HCT116 (cell line): Measurements from ENCODE around the gene CPED1. TPM values are rescaled to one million over a fixed set of nuclear protein-coding genes. Genes with fewer than 3 reads are reported as not detected.

ENCODE experiments used
- ATAC-seq: fragments of 200-7000 bp; cut with Tn5 transposase; 2 replicates; pipeline ENCODE4 v1.9.1; 2020; ENCODE audit warnings: mild to moderate bottlenecking, moderate library complexity
- BruUV-seq: library from RNA; stranded (reverse); fragments of 400-500 nt; replicated peaks from 2 replicates; lab custom pipeline; 2021; lab: Mats Ljungman, UMichigan
- CTCF ChIA-PET: fragments of 300-600 bp; sonication (Branson Sonifier 250); formaldehyde crosslinking; loops from one replicate; lab custom pipeline; 2021; ENCODE audit warnings: antibody characterized with exemption; lab: Charles Lee
- POLR2A ChIA-PET: fragments of 300-600, 350-600 bp; sonication (Branson Sonifier 250); formaldehyde crosslinking; loops from one replicate; lab custom pipeline; 2021; ENCODE audit warnings: antibody characterized with exemption; lab: Charles Lee
- RAD21 ChIA-PET, 2 experiments: fragments of 300-600 bp; sonication (Branson Sonifier 250); formaldehyde crosslinking; loops; one replicate each; lab custom pipeline; 2023; ENCODE audit warnings: low total read pairs in 2 of 2; ENCODE audit not compliant: uncharacterized antibody in 2 of 2, unreplicated experiment in 2 of 2, low non-redundant PET in 1 of 2; lab: Charles Lee
- DNase-seq: peaks from one replicate; pipeline ENCODE4 v3.0.0-alpha.2; 2010; ENCODE audit warnings: low read depth, low spot score
- H2AFZ ChIP-seq: fragments of 200-600 bp; shearing (Covaris generic), sonication (generic); 2 replicates; pipeline ENCODE4 v1.6.1; 2017; ENCODE audit warnings: low read depth, mixed run types, mixed read lengths, antibody characterized with exemption, low read length; ENCODE audit not compliant: poor library complexity, severe bottlenecking
- H3K27ac ChIP-seq: 2 replicates; pipeline ENCODE4 v1.5.1; 2012; ENCODE audit warnings: low read depth, low read length
- H3K27me3 ChIP-seq: fragments of 200-600 bp; sonication (generic); 2 replicates; pipeline ENCODE4 v1.6.1; 2016; ENCODE audit warnings: mixed run types, low read length, mixed read lengths; ENCODE audit not compliant: insufficient read depth
- H3K36me3 ChIP-seq, 2 experiments: fragments of 200-500 bp in 1 of 2; fragments of 200-600 bp in 1 of 2; sonication (Bioruptor generic) in 1 of 2; sonication (generic) in 1 of 2; 2 replicates each; pipeline versions ENCODE4 v1.5.1 to v1.6.1; 2014 to 2016; ENCODE audit warnings: low read length in 2 of 2, inconsistent platforms in 1 of 2, mixed read lengths in 1 of 2, mixed run types in 1 of 2; ENCODE audit not compliant: insufficient read depth in 2 of 2, control insufficient read depth in 1 of 2
- H3K4me1 ChIP-seq, 2 experiments: fragments of 200-600 bp in 1 of 2; sonication (generic) in 1 of 2; 2 replicates each; pipeline versions ENCODE4 v1.5.1 to v1.6.1; 2012 to 2017; ENCODE audit warnings: low read length in 2 of 2, inconsistent platforms in 1 of 2, mild to moderate bottlenecking in 1 of 2, mixed read lengths in 1 of 2, mixed run types in 1 of 2, moderate library complexity in 1 of 2; ENCODE audit not compliant: insufficient read depth in 2 of 2, control insufficient read depth in 1 of 2
- H3K4me2 ChIP-seq: fragments of 200-600 bp; sonication (generic); 2 replicates; pipeline ENCODE4 v1.6.1; 2017; ENCODE audit warnings: mixed run types, low read length, mixed read lengths
- H3K4me3 ChIP-seq, 2 experiments: fragments of 200-600 bp in 1 of 2; sonication (generic) in 1 of 2; replicated peaks in 1 of 2; 2 replicates each; pipeline ENCODE4 v1.5.1; 2011 to 2016; ENCODE audit warnings: low read length in 2 of 2, control low read depth in 1 of 2, low read depth in 1 of 2, mild to moderate bottlenecking in 1 of 2, mixed read lengths in 1 of 2, mixed run types in 1 of 2
- H3K79me2 ChIP-seq: fragments of 200-600 bp; sonication (generic); 2 replicates; pipeline ENCODE4 v1.6.1; 2017; ENCODE audit warnings: mild to moderate bottlenecking, mixed run types, low read length, moderate library complexity, mixed read lengths; ENCODE audit not compliant: insufficient read depth
- H3K9ac ChIP-seq: fragments of 200-600 bp; sonication (generic); 2 replicates; pipeline ENCODE4 v1.6.1; 2016; ENCODE audit warnings: low read length, mixed read lengths
- H3K9me2 ChIP-seq: fragments of 200-600 bp; sonication (generic), shearing (Covaris generic); 2 replicates; pipeline ENCODE4 v1.6.1; 2017; ENCODE audit warnings: mixed run types, mild to moderate bottlenecking, moderate library complexity; ENCODE audit not compliant: insufficient read depth
- H3K9me3 ChIP-seq, 2 experiments: fragments of 200-500 bp in 1 of 2; fragments of 200-600 bp in 1 of 2; sonication (Bioruptor generic) in 1 of 2; sonication (generic) in 1 of 2; 2 replicates each; pipeline ENCODE4 v1.6.1; 2014 to 2017; ENCODE audit warnings: low read length in 2 of 2, mixed read lengths in 2 of 2, inconsistent platforms in 1 of 2, low read depth in 1 of 2, mild to moderate bottlenecking in 1 of 2, mixed run types in 1 of 2, moderate library complexity in 1 of 2; ENCODE audit not compliant: control insufficient read depth in 1 of 2, insufficient read depth in 1 of 2
- H4K20me1 ChIP-seq: fragments of 200-600 bp; sonication (generic), shearing (Covaris generic); 2 replicates; pipeline ENCODE4 v1.6.1; 2017; ENCODE audit warnings: mixed run types, mild to moderate bottlenecking, moderate library complexity; ENCODE audit not compliant: insufficient read depth
- ATF3 ChIP-seq: IDR thresholded peaks from 2 replicates; pipeline ENCODE4 v1.6.1; 2012
- CBX3 ChIP-seq: IDR thresholded peaks from 2 replicates; pipeline ENCODE4 v1.6.1; 2012; ENCODE audit warnings: low read depth
- CEBPB ChIP-seq: IDR thresholded peaks from 2 replicates; pipeline ENCODE4 v1.6.1; 2012; ENCODE audit warnings: low read depth
- CTCF ChIP-seq, 3 experiments: fragments of 200-600 bp in 1 of 3; sonication (generic) in 1 of 3; IDR thresholded peaks in 2 of 3; conservative IDR thresholded peaks in 1 of 3; 2 replicates each; pipeline ENCODE4 v1.5.1; 2012 to 2017; ENCODE audit warnings: low read depth in 2 of 3, low read length in 2 of 3, antibody characterized with exemption in 1 of 3, borderline replicate concordance in 1 of 3, control low read depth in 1 of 3, mild to moderate bottlenecking in 1 of 3, mixed read lengths in 1 of 3, mixed run types in 1 of 3, moderate library complexity in 1 of 3; ENCODE audit not compliant: insufficient read depth in 1 of 3
- ELF1 ChIP-seq: IDR thresholded peaks from 2 replicates; pipeline ENCODE4 v1.6.1; 2012; ENCODE audit warnings: low read depth, borderline replicate concordance
- EZH2 ChIP-seq: fragments of 200-600 bp; sonication (generic); IDR thresholded peaks from 2 replicates; pipeline ENCODE4 v1.6.1; 2017; ENCODE audit warnings: antibody characterized with exemption, mixed run types
- FOSL1 ChIP-seq: IDR thresholded peaks from 2 replicates; pipeline ENCODE4 v1.6.1; 2012; ENCODE audit warnings: low read depth
- JUND ChIP-seq: IDR thresholded peaks from 2 replicates; pipeline ENCODE4 v1.6.1; 2012
- POLR2AphosphoS5 ChIP-seq: IDR thresholded peaks from 2 replicates; pipeline ENCODE4 v1.6.1; 2011; ENCODE audit warnings: mild to moderate bottlenecking, low read depth, low read length, moderate library complexity
- RAD21 ChIP-seq: IDR thresholded peaks from 2 replicates; pipeline ENCODE4 v1.6.1; 2012; ENCODE audit warnings: low read depth, mild to moderate bottlenecking
- REST ChIP-seq: IDR thresholded peaks from 2 replicates; pipeline ENCODE4 v1.6.1; 2012; ENCODE audit warnings: low read depth
- SIN3A ChIP-seq: IDR thresholded peaks from 2 replicates; pipeline ENCODE4 v1.6.1; 2012; ENCODE audit warnings: low read depth
- SP1 ChIP-seq: IDR thresholded peaks from 2 replicates; pipeline ENCODE4 v1.6.1; 2012; ENCODE audit warnings: low read depth
- SRF ChIP-seq: IDR thresholded peaks from 2 replicates; pipeline ENCODE4 v1.6.1; 2012; ENCODE audit warnings: low read depth
- ZBTB33 ChIP-seq: IDR thresholded peaks from 2 replicates; pipeline ENCODE4 v1.6.1; 2011; ENCODE audit warnings: mild to moderate bottlenecking, low read length, moderate library complexity; ENCODE audit not compliant: insufficient replicate concordance; ENCODE audit errors: extremely low read depth
- ZFX ChIP-seq: fragments of 450-650 bp; IDR thresholded peaks from 2 replicates; pipeline ENCODE4 v1.6.1; 2017
- ZNF274 ChIP-seq: fragments of 200-500 bp; sonication (Bioruptor generic); IDR thresholded peaks from 2 replicates; pipeline ENCODE4 v1.6.1; 2014; ENCODE audit warnings: mild to moderate bottlenecking, low read depth, low read length, inconsistent platforms
- intact Hi-C: fragments of 100-400 bp; cut with micrococcal nuclease; formaldehyde crosslinking; loops from 2 replicates; pipeline ENCODE4 v1.10.0; 2022
- total RNA-seq: library from RNA; stranded (reverse); gene quantifications from one replicate; pipeline ENCODE4 v1.2.1, GENCODE V29; 2021; ENCODE audit not compliant: unreplicated experiment

CPED1 gene
- total RNA-seq, 1 experiment from 2014 or later, result 1.2 TPM

GRCh38 chr7:121262221-121262620 is 273.7 kb downstream of the CPED1 start:
- no peaks in the 10 kb centered on the region for H3K79me2 ChIP-seq
- no peak overlapping the region for H2AFZ ChIP-seq
- no TSS peak for BruUV-seq
- no peak overlapping the region for H3K9ac ChIP-seq
- POLR2A ChIA-PET, result no interaction called here
- DNase-seq (no peak), ATAC-seq (no peak)
- RAD21 ChIA-PET, result no interaction called here
- H3K9me2 ChIP-seq, result no peaks in the 10 kb centered on the region
- CTCF ChIA-PET, result no interaction called here
- H3K4me3 ChIP-seq, result no peak overlapping the region
- H3K4me2 ChIP-seq, result no peak overlapping the region
- no peak overlapping the region for H3K27ac ChIP-seq
- H3K36me3 ChIP-seq, result peaks cover 0 to 2% of the 10 kb centered on the region in 2 experiments; a peak in 1 of 4 replicates
- peaks cover 0 to 15% of the 10 kb centered on the region in 2 experiments; a peak in 1 of 4 replicates for H3K4me1 ChIP-seq
- no peaks in the 10 kb centered on the region for H4K20me1 ChIP-seq
- intact Hi-C loops, result no loop called here
- H3K9me3 ChIP-seq, result no peaks in the 10 kb centered on the region
- H3K27me3 ChIP-seq, result no peaks in the 10 kb centered on the region
- TF ChIP-seq POLR2AphosphoS5 (no peak), CBX3 (no peak), ZBTB33 (no peak), CTCF (IDR thresholded peaks at IDR 0.05 in 2 of 3, conservative IDR thresholded peaks at IDR 0.05 in 1 of 3; ENCODE audit: borderline replicate concordance in 1 of 3, insufficient read depth in 1 of 3, low read depth in 2 of 3, low read length in 2 of 3) (no peak), SRF (no peak), SP1 (no peak), ZFX (no peak), JUND (no peak), CEBPB (no peak), ZNF274 (no peak), REST (no peak), ATF3 (no peak), EZH2 (no peak), FOSL1 (no peak), ELF1 (no peak), RAD21 (no peak), SIN3A (no peak)
- TF ChIP-seq, all 23 proteins: peak for 0
